Fibroblast of skin of right biceps (primary cell): ENCODE measurements around the gene FLVCR2.

Experiments
- DNase-seq: peaks from one replicate; pipeline ENCODE4 v3.0.0-alpha.2; 2013

The FLVCR2 gene

DNA sequence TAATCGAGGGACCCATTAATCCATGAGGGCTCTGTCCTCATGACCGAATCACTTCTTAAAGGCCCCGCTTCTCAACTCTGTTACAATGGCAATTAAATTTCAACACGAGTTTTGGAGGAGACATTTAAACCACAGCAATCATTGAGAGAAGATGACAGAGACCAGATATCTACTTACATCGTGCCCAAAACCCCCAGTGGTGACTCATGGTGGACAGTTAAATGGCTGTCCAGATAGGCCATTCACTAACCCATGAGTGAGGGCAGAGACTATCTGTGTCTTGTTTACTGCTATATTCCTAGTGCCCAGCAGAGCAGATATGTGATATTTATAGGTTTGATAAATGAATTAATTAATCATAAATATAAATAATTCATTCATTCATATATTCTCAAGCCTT lies 20.0 kb upstream of the FLVCR2 start:
- peak; percentile 3 for DNase-seq

DNA sequence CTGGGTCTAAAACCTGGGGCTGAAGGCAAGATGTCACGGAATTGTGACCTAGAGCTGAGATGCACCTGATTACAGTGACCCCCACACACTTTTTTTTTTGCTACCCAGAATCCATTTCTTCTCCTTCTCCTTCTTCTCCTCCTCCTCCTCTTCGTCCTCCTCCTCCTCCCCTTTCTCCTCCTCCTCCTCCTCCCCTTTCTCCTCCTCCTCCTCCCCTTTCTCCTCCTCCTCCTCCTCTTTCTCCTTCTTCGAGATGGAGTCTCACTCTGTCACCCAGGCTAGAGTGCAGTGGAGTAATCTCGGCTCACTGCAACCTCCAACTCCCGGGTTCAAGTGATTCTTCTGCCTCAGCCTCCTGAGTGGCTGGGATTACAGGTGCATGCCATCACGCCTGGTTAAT lies 19.4 kb upstream of the FLVCR2 start:
- no peak for DNase-seq

DNA sequence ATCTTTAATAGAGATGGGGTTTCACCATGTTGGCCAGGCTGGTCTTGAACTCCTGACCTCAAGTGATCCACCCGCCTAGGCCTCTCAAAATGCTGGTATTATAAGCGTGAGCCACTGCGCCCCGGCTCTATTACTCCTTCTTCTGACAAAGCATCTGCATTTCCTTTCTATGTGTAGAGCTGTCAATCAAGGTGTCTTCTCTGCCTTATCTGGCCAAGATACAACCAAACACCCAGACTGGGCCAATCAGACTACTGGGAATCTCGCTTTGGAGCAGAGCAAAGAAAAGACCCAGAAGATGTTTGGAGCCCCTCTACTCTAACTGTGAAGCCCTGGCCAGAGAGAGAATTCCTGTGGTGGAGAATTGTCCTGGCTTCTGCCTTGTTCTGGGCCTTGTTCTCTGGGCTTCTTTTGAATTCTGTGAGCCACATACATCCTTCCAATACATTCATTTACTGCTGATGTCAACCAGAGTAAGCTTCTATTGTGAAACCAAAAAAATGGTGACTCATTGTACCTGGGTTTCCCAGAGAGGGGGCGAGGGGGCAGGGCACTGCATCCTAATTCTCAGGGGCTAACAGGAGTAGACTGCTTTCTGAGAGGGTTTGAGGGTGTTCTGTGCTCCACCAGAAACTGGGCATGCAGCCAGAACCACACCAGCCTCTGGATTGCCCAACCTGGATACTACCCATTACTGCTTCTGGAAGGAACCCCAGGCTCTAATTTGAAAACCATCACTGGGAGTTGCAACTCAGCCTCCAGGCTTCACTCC lies 18.8 kb upstream of the FLVCR2 start:
- peak; percentile 55 for DNase-seq

DNA sequence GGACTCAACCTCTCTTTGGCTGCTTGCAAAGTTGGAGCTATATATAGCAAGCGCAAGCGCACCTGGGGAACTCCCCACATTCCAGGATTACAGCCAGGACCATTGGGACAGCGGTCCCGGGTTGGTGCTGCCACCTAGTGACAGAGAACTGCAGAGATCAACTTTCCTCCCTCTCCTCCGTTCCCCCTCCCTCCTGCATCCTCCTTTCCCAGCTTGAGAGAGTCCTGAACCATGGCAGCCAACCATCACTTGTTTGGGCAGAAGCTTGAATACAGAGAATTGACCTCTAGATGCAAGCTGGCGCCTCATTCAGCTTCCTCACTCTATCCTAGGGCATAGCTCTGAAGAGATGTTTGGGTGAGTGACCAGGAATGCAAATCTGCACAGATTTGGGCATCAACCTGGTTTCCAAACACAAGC lies 17.4 kb upstream of the FLVCR2 start:
- DNase-seq, result peak; percentile 64

DNA sequence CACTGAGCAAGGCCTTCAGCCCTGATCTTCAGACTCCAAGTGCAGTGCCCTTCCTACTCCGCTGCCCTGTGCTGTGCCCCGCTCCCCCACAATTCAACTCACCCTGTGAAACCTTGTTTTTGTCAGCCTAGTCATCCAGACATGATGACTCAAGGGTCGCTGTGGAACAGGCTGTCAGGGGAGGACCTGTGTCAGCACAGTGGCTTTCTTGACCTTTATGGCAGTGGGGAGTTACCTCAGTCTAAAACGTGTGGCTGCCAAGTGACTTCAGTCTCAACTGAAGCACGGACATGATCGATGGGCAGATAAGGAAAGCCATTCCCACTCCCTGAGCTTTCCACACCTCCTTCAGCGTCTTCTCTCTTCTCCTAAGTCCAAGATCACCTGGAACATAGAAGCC lies 16.3 kb upstream of the FLVCR2 start:
- DNase-seq, result no peak

DNA sequence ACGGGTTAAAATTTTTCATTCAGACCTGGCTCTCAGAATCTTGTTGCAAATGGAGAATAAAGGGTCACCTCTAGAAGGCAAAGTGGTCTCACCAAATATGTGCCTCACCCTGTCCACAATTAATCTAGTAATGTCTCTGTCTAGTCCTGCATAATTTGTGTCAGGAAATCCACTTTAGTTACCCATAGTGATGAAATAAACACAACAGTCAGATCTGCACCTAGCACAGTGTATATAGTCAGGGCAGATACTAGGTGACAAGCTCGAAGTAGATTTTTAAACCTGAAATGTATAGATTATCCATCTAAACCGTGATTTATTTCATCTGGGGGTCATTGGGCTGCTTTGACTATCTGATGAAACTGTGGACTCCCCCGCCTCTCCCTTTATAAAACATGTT lies 15.9 kb upstream of the FLVCR2 start:
- DNase-seq, result no peak

DNA sequence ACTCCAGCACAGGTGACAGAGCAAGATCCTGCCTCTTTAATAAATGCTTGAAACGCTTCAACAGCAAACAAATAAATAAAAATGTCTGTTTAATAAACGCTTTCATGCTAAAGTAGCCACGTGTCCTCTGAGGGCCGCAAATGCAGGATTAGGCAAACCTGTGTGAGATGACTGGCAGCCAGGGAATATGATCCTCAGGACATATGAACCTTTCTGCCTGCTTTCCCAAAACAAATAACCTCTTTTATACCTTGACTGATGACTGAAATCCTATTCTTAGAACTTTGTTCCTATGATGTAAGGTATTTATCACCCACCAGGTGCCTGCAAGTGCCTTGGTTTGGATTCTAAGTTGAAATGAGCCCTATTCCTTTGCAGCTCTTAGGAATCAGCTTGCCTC lies 14.5 kb upstream of the FLVCR2 start:
- no peak for DNase-seq

DNA sequence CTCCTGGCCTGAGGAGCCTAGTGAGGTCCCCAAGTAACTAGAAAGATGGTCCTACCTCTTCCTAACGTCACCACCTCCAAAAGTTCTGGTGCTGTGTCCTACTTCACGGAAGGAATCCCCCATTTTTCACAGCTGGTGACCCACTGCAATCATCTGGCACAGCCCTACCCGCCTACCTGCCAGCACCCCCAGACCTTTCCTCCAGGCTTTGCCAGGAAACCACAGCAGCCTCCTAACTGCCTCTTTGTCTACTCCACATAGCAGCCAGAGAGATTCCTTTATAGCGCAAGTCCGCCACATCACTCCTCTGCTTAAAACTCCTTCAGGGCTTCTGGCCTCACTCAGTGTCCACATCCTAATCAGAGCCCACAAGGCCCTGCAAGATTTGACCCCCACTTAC lies 13.4 kb upstream of the FLVCR2 start:
- no peak for DNase-seq

DNA sequence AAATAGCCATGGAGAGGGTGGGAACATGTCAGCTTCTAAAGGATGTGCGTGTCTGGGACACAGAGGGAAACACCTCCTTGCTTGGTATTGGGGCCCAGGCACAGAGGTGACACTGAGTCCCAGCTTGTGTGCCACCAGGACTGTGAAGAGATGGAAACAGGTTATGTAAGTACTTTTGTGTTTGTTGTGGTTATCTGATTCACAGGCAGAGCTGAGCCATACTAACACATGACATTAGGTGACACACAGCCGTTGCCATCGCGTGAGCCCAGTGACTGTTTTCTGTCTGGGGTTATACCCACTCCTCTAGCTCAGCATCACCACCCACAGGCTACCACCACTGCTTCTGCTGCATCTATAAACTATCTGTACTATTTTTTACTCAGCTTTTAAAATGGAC lies 12.1 kb upstream of the FLVCR2 start:
- no peak for DNase-seq

DNA sequence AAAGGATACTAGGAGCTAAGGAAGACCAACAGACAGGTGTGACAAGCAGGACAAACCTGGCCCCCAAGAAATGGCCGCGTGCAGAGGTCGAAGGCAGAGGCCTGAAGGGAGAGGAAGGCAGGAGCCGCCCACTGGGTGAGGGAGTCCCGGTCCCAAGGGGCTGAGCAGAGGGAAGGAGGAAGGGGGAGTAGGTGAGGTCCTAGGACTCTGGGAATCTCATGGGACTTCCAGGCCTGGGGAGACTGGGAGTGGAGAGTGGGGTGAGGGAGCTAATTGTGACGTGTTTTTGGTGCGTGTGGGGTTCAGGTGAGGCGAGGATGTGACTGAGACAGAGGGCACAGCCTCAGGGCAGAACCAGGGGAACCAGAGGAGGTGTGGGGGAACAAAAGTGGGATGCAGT lies 11.7 kb upstream of the FLVCR2 start:
- DNase-seq, result no peak

DNA sequence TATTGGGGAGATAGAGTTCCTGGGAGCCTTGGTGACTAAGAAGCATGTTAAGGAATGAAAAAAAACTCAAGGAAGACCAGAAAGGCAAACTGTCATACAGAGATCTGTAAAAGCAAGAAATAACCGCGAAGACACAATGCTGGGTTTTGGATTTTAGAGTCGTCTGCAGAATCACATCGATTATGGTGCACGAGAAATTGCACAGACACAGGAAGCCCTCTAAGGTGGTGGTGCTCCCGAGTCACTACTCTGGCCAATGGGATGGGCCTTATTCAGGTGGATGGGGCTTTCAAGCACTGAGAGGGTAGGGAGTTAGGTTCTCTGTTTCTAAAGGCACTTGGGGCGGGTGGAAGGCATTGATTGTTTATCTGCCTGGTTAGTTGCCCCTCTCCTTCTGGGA lies 10.3 kb upstream of the FLVCR2 start:
- no peak for DNase-seq

DNA sequence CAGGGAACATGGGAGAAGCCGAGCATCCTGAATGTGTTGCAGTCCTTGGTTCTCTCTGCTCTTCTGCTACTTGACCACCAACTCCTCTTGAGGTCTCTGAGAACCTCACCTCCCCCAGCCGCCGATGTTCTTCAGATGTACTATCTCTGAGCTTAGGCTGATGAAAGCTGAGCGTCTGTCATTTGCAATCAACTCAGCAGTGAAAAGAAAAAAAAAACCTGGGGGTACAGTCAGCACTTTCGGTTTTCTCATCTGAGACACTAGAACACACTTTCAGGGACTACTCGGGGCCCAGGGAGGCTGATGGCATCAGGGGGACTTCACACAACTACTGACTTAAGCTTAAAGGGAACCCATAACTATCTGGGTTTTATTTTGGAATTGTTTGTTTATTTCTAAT lies 9.6 kb upstream of the FLVCR2 start:
- DNase-seq, result no peak

DNA sequence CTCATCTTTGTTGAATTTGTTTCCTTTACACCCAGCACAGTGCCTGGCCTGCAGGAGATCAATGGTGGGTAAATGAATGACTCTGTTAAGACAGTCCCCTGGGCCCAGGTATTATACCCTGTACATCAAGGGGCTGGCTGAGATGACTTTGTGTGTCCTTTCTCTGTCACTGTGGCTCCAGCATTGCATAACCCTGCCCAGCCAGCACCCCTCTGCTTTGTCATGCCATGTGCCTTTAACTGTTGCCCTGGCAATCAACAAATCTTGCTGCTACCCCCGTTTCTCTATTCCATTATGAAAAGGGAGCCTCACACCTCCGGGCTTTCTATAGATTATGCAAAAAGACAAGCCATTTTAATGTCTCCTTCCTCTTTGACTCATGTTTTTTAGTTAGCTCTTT lies 7.6 kb upstream of the FLVCR2 start:
- no peak for DNase-seq

DNA sequence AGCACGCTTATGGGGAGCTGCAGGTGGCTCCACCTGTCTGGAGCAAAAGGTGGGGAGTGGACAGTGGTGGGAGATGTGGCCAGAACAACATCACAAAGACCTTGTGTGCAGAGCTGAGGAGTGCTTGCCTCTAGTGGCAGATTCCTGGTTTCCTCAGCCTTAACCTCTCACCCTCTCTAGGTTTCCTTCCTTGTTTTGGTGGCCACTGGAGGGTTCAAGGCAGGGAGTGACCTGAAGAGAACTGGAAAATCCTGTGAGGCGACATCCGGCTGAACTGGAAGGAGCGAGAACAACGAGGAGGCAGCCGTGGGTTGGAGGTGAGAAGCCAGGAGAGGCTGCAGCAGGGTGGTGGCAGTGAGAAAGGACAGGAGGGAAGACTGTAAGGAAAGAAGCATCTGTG lies 6.3 kb upstream of the FLVCR2 start:
- no peak for DNase-seq

DNA sequence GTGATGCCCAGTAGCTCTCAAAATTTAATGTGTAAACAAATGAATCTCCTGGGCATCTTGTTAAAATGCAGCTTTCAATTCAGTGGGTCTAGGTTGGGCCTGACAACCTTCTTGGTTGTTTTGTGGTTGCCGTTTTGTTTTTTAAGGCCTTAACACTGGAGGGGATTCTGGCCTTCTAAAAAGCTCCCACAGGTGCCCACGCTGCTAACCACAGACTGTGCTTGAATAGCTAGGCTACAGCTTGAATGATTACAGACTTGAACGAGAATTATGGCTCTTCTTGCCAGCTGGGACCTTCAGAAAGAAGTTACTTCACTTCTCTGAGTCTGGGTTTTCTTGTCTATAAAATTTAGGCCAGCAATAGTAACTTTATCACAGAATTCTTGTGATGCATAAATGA lies 1.3 kb upstream of the FLVCR2 start:
- DNase-seq, result no peak

DNA sequence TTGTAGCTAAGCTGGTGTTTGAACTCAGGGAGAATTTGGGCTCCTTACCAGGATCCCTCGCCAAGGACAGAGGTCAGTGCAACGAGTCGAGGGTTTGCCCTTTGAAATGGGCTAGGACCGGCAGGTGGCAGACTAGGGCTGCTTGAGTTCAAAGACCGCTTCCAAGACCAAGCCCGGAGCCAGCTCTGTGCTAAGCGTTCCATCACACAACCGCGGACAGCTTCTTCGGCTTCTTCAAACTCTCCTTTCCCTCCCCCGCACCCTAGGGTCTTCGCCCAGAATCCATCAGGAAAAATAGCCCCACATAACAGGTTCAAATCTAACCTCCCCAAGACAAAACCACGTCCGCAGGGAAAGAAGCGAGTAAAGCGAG lies 705 bp upstream of the FLVCR2 start:
- DNase-seq, result peak; percentile 66

DNA sequence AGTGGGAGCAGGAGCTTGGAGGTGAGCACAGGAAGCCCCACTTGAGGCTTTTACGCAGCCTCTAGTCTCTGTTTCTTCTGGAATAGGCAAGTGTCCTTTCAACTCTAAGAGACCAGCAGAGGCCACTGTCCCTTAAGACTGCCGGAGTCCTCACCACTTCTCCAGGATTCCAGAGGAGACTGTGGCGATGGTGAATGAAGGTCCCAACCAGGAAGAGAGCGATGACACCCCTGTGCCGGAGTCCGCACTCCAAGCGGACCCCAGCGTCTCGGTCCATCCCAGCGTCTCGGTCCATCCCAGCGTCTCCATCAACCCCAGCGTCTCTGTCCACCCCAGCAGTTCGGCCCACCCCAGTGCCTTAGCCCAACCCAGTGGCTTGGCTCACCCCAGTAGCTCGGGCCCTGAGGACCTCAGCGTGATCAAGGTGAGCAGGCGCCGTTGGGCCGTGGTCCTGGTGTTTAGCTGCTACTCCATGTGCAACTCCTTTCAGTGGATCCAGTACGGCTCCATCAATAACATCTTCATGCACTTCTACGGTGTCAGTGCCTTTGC lies 442 bp downstream of the FLVCR2 start:
- DNase-seq, result peak; percentile 12

DNA sequence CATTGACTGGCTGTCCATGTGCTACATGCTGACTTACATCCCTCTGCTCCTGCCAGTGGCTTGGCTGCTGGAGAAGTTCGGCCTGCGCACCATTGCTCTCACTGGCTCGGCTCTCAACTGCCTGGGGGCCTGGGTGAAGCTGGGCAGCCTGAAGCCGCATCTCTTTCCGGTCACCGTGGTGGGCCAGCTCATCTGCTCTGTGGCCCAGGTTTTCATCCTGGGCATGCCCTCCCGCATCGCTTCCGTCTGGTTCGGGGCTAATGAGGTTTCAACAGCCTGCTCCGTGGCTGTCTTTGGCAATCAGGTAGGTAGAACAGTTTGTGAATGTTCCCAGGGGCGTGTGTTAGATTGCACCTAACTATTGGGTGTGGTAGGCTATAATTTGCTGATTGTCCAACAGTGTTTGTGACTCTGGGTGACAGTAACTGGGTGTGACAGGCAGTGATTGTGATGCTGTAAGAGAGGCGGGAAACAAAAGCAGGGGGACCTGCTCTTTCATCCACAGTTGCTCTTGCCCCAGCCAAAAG lies 981 bp downstream of the FLVCR2 start:
- DNase-seq, result no peak

DNA sequence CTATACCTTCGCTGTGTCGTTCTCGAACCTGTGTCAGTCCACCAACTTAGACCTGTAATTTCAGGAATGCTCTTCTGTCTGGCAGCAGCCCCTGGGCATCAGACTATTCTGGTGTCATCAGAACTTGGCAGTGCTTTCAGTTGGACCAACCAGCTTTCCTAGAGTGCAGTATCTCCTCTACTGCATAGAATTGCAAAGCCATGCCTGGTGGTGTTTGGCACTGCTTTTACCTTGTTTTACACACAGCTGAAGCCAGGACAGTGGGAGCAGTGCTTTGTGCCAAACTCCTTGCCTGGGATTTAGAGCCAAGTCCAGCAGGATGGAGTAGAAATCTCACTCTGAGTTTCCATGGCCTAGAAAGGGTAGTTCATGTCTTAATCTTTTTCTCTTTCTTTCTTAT lies 1.5 kb downstream of the FLVCR2 start:
- DNase-seq, result no peak

DNA sequence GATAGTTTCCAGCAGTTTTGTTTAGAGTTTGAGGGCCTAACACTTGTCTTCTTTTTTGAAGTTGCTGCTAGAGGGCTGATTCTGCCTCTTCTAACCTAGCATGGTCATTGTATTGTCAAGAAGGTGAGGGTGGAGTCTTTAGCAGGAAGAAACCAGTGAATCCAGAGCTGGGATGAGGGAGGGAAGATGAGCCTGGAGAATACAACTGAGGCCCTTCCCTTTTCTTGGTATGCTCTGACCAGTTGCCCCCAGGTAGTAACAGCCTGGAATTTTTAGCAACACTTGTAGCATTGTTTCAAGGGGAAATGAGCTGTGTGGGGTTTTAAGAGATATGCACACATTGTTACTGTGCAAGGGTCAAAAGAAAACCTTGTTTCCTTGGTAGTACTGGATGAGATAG lies 9.0 kb downstream of the FLVCR2 start:
- DNase-seq, result no peak

DNA sequence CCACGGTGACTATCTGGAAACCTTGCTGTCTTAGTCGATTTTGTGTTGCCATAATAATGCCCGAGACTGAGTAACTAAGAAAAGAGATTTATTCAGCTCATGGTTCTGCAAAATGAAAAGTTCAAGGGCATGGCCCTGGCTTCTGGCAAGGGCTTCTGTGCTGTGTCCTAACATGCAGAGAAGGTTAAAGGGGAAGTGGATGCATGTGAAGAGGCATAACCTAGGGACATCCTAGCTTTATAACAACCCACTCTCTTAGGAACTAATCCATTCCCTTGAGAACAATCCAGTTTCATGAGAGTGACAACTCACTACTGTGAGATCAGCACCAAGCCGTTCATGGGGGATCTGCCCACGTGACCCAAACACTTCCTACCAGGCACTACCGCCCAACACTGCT lies 11.5 kb downstream of the FLVCR2 start:
- DNase-seq, result no peak

DNA sequence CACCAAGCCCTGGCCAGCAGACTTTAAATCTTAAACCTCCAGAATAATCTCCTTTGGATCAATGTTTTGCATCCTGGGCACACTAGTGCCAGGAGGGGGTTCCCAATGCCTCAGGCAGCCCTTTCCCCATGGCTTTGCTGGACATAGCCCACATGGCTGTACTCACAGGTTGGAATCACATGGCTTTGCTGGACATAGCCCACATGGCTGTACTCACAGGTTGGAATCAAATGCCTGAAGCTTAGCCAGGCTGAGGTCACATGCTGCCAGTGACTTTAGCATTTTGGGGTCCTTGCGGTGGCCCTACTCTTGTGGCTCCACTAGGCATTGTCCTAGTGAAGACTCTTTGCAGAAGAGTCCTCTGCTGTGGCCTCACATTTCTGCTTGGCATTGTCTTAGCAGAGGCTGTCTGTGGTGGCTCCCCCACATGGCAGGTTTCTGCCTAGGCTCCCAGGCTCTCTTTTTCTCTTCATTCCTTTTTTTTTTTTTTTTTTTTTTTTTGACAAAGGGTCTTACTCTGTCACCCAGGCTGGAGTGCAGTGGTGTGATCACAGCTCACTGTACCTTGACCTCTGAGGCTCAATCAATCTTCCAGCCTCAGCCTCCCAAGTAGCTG lies 13.0 kb downstream of the FLVCR2 start:
- DNase-seq, result no peak

DNA sequence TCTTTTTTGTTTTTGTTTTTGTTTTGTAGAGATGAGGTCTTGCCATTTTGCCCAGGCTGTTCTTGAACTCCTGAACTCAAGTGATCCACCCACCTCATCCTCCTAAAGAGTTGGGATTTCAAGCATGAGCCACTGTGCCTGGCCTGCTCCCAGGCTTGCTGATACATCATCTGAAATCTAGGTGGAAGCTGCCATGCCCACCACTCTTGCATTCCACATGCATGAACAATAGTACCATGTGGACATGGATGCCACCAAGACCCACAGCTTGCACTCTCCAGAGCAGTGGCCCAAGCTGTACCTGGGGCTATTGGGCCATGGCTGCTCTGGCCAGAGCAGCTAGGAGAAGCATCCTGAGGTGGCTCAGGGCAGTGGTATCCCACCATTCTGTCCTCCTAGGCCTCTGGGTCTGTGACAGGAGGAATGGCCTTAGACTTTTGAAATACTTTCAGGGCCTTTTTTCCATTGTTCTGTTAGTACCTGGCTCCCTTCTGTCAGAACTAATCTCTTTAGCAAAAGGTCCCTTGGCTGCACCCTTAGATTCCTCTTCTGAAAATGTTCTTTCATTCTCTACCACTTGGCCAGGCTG lies 13.7 kb downstream of the FLVCR2 start:
- DNase-seq, result no peak

DNA sequence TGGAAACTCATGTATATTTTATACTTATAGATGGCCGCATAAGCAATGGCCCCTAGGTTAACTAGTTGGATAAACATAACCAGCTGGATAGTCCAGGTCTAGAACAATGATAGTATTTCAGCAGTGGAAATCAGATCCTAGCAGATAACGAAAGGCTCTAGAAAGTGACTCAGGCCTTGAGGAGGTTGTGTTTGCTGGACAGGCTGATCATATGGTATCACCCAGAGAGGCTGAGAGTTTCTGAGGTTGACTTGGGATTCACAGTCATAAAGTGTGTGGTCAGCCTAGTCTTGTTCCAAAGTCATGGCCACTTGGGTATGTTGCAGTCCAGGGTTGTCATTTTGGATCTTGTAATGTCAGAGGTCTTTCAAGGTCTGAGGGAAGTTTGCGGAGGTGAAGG lies 16.8 kb downstream of the FLVCR2 start:
- DNase-seq, result no peak
